GM19463 (cell line): ENCODE measurements around the gene BMP8B.

Source experiments
- ATAC-seq: cut with Tn5 transposase; IDR thresholded peaks from one replicate; pipeline ENCODE4 v1.9.1; 2021; ENCODE audit warnings: mild to moderate bottlenecking, moderate library complexity; ENCODE audit not compliant: unreplicated experiment

The BMP8B gene

GRCh38 chr1:39727932-39728317 lies 60.7 kb downstream of the BMP8B start:
- no peak for ATAC-seq

GRCh38 chr1:39727221-39727931 lies 61.3 kb downstream of the BMP8B start:
- peak; percentile 53 for ATAC-seq

- ATAC-seq: no peak
These were observed 62.1 kb downstream of the BMP8B start for GRCh38 chr1:39726600-39726999.

GRCh38 chr1:39722495-39722894 lies 66.2 kb downstream of the BMP8B start:
- no peak for ATAC-seq

- ATAC-seq: no peak
These were observed 67.0 kb downstream of the BMP8B start for GRCh38 chr1:39721664-39722063.

GRCh38 chr1:39720094-39720999 lies 68.3 kb downstream of the BMP8B start:
- ATAC-seq: no peak

- ATAC-seq: no peak
These were observed 70.9 kb downstream of the BMP8B start for GRCh38 chr1:39717809-39718208.

- ATAC-seq: no peak
These were observed 75.1 kb downstream of the BMP8B start for GRCh38 chr1:39713557-39713956.

- ATAC-seq: no peak
These were observed 76.7 kb downstream of the BMP8B start for GRCh38 chr1:39711966-39712340.

- no peak for ATAC-seq
These were observed 77.3 kb downstream of the BMP8B start for GRCh38 chr1:39711104-39711965.

- no peak for ATAC-seq
These were observed 81.2 kb downstream of the BMP8B start for GRCh38 chr1:39707506-39707905.
